NCI-H187 treated with DMSO at 0.1 percent for 48 hours (cell line): ENCODE data around the gene SLC9A1.

ENCODE experiments used
- DNase-seq: peaks from one replicate; lab custom pipeline; 2025; lab: John Stamatoyannopoulos, UW

Gene SLC9A1

DNA sequence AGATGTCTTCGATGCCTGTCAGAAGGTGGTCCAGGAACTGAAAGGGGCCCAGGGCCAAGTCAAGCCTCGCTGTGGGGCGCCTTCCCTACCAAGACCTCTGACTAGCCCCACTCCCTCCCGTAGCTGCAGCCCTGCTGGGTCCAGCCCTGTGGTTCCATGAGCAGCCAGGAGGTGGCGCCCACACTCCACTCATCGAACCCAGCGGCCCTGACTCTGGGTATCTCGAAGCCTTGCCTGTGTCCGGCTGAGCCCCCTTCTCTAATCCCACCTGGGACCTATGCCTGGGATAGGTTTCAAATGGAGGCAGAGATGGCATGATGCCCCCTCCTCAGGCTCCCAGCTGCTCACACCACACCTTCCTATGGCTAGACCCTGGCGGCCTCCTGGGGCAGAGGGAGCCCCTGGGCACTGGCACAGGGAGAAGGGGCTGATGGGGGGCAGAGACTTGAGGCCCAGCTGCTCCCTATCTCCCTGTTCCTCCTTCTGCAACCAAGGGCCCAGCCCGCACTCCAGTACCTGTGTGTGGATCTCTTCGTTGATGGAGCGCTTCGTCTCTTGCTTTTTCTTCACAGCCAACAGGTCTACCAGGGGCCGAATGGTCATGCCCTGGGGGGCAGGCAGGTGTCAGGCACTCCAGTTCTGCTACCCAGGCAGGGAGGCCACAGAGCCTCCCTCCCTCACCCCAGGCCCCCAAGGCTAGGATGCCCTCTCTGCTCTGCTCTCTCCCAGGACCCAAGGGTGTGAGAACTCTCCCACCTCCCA lies 52.0 kb downstream of the SLC9A1 start:
- DNase-seq: no peak

DNA sequence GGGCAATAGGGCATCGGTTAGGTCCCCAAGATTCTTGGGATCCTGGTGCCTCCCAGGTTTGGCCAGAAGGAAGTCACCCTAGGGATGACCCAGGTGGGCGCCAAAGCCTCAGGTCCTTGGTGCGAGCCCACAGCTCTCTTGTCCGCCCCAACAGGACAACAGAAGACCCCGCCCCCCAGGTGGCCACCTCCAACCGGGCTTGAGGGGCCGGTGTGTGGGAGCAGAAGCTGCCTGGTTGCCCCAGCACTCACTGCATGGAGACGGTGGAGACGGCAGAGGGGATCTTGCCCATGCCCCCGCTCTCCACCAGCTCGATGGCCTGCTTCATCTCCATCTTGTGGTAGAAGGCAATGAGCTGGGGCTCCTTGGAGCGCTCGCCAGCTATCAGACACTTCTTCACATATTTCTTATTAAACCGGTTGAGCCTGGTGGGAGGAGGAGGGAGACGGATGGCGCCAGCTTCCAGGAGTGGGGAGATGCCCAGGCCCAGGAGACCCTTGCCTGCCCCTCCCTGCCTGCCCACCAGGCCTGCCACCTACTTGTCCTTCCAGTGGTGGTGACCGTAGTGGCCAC lies 52.7 kb downstream of the SLC9A1 start:
- DNase-seq: no peak

DNA sequence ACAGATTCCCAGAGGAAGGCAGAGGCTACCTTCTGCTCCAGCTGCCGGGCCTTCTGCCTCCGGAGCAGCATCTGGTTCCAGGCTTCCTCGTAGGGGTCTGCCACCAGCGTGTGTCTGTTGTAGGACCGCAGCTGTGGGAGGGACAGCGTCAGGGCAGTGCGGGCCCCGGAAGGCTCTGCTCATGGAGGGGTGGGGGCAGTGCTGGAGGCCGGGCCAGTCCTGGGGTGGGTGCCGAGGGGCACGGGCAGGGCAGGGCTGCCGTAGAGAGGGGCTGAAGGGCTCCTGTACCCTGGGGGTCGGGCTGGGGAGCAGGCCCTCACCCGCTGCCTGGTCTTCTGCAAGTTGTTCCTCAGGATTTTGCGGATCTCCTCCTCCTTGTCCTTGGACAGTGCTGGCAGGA lies 53.2 kb downstream of the SLC9A1 start:
- no peak for DNase-seq

DNA sequence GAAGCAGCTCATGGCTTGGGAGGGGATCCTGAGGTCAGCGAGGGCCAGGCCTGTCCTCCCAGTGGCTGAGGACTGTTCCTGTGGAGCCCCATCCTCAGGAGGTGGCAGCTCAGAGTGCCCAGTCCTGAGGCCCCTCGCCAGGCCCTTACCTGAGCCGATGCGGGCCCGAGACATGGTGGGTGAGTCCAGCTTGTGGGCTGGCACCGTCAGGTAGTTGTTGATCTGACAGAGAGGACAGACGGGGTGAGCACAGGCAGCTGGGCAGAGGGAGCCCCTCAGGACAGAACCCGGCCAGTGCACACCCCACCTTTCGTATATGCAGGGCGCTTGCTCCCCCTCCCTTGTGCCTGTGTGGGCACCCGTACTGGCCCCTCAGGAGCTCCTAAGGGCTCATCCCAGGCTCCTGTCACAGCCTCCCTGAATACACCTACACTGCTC lies 53.9 kb downstream of the SLC9A1 start:
- no peak for DNase-seq

DNA sequence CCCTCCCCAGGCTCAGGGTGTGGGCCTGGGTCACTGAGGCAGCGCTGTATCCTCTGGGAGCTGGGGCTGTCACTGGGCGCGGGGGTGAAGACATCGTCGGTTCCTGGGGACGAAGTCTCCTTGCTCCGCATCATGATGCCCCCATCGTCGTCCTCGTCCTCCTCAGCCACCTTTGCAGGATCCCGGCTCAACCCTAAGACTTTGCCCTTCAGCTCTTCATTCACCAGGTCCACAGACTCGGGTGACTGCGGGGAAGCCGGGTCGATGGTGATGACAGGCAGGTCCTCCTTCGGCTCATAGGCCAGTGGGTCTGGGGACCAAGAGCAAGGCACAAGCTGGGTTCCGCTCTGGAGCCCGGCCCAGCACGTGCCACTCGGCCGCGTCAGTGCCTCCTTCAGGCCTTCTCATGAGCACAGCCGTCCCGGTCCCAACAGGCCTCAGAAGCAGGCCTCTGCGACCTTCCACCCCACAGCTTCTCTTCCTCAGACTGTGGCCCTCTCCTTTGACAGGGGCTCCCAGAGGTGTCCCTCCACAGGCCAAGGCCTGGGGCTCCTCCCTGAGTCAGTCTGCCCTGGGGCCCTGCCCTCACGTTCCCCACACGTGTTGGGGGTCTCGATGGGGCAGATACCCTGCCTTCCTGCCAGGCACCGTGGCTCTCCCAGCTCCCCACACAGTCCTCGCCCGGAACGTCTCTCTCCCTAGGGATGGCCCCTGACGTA lies 54.4 kb downstream of the SLC9A1 start:
- no peak for DNase-seq

DNA sequence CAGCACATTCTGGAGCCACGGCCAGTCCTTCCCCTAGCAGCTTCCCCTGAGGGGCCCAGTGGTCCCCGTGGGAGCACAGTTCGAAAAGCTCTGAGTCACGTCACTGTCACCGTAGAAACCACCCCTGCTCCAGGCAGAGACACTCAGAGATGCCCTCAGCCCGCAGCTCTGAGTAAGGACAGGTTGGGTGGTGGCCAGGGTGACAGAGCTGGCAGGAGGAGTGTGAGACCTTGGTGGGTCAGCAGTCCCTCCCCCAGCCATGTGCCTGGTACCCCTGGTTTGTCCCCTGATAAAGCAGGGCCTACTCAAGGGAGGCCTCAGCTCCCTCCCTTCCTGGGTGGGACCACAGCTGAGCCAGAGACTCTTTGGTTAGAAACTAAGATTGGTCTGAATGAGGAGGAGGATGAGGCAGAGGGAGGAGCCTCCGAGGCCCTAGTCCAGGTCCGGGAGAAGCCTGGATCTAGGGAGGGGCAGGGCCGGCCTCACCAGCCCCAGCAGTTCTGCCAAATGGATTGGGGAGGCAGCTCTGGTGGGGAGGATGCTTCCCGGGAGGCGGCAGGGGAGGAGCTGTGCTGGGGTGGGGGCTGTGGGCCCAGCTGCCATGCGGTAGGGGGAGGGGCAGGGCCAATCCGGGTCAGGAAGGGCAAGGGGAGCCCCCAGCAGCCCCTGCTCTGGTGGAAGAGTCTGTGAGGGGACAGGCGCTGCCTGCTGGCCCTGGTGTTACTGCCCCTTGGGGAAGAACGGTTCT lies 55.2 kb downstream of the SLC9A1 start:
- DNase-seq: no peak

DNA sequence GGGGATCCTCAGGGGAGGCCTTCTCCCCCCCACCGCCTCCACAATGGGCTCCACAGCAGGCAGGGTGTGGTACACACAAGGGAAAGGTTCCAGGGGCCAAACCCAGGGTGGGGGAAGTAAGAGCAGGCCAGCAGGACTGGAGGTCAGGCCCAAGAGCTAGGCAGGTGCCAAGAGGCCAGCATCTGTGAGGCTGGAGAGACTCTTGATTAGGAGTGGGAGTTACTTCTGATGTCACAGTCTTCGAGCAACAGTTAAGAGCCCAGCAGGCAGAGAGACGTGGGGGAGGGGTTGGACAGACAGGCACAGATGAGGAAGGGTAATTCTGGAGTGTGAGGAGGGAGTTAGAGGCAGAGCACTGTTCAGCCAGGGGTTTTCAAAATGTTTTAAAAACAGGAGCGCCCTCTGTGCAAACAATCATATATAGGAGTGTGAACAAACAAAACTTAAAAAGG lies 55.8 kb downstream of the SLC9A1 start:
- DNase-seq: no peak

DNA sequence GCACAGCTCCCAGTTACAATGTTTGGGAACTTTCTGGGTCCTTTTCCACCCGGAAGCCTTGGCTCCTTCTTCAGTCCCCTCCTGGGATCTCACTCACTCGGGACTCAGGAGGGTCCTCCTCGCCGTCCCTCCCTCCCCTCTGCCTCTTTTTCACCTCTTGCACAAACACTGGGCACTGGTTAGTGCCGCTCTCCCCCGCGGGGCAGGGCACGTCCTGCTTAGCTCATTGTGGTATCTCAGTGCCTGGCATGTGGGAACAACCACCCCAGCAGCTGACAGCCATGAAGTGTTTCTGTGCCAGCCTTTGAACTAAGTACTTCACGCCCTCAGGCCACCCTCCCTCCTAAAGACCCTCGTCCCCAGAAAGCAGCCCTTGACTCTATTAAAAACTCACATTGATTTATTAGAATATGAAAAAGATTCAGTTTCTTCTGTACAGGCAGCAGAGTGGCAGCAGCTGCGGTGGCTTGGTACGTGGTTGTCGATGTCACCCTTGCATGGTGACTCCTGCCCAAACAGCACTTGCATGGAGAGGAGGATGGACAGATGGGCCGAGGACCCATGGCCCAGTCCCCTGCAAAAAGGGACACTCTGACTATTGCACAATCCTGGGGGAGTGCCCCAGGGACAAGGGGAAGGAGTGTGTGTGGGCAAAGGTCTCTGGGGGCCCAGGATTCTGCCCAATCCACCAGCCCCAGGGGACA lies 56.3 kb downstream of the SLC9A1 start:
- DNase-seq: no peak

DNA sequence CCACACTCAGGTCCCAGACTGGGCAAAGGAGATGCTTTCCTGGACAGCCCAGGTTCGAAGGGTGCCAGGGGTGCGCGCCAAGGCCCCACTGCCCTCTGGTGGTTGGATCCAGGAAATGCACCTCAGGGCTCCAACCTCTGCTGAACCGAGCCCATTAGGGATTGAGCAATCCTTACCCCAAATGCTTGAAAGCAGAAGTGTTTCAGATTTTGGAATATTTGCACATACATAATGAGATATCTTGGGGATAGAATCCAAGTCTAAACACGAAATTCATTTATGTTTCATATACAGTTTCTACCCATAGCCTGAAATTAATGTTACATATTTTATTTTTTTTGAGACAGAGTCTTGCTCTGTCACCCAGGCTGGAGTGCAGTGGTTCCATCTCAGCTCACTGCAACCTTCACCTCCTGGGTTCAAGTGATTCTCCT lies 57.4 kb downstream of the SLC9A1 start:
- DNase-seq: no peak

DNA sequence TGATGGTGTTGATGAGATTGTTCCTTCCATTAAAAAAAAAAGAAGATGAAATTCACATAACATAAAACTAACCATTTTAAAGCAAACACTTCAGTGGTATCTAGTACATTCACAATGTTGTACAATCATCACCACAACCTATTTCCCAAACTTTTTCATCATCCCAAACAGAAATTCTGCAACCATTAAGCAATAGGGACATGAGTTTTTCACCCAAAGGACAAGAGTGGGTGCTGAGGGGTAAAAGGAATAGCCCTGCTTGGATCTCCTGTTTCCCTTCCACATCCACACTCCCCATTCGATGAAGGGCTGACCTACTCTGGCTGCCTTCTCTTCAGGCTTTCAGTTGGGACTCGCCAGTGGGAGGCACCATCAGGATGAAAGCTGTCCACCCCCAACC lies 59.3 kb downstream of the SLC9A1 start:
- no peak for DNase-seq

DNA sequence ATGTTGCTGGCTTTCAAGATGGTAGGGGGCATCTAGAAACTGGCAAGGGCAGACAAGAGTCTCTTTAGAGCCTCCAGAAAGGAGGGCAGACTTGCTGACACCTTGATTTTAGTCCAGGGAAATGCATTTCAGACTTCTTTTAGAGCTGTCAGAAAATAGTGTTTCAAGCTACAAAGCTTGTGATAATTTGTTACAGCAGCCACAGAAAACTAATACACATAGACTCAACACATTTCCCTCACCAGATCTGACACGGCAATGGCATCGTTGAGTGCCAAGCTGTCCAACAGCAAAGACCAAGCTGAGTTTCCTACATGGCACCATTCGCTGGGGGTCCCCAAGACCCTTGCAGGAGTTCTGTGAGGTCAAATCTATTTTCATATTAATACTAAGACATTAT lies 62.0 kb downstream of the SLC9A1 start:
- DNase-seq: no peak

DNA sequence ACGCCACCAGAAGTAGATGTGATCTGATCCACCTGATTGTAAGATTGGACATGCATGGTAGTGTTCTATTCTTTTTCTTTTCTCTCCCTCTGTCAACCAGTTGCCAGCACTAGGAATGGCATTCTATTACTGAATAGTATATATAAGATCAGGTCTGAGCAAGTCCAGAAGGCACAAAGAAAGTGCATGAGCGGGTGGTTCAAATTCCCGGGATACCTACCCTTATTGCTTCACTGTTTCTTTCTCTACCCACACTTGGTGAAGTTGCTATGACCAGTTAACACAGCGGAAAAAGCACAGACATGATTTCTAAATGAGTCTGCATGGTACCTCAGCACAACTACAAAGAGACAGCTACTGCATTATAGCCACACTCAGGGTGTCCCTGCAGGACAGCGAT lies 64.0 kb downstream of the SLC9A1 start:
- DNase-seq: no peak

DNA sequence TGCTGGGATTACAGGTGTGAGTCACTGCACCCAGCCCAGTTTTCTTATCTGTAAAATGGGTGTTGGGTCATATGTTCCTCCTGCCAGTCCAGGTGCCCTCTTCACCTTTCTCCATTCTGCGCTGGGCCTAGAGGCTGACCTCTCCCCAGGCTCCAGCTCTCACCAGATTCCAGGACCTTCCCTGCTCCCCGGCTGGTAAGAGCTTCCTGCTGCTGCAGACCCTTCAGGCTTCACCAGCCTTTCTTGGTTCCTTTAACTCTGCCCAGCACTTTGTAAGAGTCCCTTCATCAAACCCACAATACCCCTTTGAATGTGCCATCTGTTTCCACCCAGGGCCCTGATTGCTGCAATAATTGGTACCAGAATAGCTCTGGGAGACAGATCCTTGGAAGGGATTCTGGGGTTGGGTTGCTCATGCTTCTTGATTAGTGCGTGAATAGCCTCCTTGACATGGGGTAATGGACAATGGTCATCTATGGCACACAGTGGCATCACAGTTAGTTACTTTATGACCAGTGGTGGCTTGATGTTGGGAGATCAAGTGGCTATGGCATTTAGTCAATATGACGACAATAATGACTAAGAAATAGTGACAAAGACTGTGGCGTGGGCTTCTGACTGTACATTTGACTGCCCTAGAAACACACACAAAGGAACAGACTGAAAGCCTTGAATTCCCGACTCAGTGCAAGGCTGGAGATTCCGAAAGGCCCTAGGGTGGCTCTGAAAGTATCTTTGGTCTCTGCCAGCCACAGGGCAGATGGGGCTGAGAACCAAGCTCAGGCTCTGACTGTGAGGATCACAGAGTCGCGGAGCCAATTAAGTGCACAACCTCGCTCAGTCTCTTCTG lies 67.3 kb downstream of the SLC9A1 start:
- DNase-seq: no peak

DNA sequence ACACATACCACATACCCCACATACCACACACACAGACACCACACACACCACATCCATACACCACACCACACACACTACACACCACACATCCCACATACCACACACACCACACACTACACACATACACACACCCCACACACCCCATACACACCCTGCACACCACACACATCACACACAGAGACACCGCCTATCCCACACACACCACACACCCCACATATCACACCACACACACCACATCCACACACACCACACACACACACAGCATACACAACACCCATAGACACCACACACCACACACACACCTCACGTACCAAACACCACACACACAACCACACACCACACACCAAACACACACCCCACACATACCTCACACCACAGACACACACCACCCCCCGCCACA lies 68.3 kb downstream of the SLC9A1 start:
- no peak for DNase-seq

DNA sequence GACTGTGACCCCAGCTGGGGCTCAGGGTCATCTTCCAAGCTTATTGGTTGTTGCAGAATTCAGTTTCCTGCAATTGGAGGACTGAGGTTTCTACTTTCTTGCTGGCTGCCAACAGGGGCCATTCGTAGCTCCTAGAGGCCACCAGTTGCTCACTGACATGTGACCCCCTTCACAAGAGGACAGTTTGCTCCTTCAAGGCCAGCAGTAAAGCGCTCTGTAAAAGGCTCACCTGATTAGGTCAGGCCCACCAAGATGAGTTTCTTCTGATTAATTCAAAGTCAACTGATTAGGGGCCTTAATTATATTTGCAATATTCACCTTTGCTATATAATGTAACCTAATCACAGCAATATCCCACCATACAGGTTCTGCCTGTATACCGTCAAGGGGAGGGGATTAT lies 68.9 kb downstream of the SLC9A1 start:
- DNase-seq: no peak

DNA sequence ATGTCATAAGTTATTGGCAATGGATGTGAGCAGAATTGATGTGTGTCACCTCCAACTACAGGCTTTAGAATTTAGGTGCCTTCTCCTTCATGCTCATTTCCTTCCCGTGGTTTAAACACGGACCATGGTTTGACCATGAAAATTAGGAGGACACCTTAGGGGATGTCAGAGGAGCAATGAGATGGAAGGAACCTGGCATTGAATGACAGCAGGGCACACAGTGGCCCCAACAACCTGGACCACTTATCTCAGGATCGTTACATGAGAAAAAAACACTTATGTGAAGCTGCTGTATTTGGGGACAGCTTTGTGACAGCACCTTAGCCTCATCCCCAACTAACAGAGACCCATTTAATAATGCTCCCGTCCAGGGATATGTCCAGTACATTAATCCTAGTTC lies 70.8 kb downstream of the SLC9A1 start:
- DNase-seq: no peak

DNA sequence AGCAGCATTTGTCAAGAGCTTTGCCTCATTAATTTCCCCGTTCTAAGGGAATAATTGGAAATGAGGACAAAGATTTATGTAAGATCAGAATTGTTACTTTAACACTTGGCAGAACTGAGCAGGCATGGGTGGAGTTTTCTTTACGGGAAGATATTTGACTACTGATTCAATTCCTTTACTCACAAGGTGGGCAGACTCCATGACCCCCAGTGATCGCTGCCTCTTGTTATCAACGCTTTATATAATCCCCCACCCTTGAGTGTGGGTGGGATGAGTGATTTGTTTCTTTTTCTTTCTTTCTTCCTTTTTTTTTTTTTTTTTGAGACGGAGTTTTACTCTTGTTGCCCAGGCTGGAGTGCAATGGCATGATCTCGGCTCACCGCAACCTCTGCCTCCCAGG lies 77.0 kb downstream of the SLC9A1 start:
- no peak for DNase-seq

DNA sequence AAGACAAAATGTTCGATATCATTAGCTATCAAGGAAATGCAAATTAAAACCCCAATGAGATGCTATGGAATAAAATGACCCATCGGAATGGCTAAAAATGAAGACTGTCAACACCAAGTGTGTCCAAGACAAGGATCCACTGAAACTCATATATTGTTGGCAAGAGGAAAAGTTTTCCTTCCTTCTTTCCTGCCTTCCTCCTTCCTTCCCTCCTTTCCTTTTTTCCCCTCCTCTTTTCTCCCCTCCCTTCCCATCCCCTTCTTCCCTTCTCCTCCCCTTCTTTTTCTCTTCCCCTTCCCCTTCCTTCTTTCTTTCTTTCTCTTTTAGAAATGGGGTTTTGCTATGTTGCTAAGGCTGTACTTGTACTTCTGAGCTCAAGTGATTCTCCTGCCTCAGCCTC lies 78.1 kb downstream of the SLC9A1 start:
- DNase-seq: no peak

DNA sequence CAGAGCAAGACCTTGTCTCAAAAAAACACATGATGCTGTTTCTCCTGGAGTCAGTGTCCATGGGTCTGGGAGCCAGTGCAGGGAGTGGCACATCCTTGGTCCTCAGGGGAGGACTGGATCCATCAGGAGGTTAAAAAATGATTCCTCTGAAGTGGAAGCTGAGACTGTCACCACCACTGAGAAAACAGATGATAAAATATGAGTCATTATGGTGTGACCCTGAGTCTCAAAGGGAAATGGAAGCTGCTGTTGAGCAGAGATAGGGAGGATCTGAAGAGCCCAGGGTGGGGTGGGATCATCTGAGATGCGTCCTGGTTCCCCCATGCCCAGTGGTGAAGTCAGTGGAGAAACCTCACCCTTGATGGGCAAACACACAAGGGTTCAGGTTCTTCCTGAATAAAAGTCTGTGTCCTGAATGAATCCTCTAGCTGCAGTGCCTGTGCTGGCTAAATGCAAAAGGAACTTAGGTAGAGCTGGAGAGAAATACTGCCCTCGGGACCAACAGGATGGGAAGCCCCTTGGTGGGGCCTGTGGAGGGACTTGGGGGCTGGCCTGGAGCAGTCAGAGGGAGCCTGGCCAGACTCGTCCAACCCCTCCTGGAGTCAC lies 80.6 kb downstream of the SLC9A1 start:
- DNase-seq: no peak

DNA sequence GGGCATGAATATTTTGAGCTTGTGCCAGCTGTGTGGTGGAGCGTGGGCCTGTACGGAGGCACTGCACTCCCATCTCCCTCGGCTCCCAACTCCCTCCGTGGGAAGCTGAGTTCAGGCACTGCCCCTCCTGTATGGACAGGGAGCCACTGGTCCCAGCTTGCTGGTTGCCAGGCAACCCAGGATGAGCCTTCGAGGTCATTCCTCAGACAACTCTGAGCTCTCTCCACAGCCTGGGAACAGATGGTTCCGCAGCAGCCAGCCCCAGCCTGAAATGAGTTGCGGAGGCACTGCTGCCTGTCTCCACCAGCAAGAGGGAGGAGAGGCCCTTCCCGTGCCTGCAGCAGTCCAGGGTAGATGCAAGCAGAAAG lies 83.9 kb downstream of the SLC9A1 start:
- no peak for DNase-seq
